HepG2 (cell line): ENCODE measurements around the gene PPP1R18. TPM values are rescaled to one million over a fixed set of nuclear protein-coding genes. Genes with fewer than 3 reads are reported as not detected.

ENCODE experiments used
- ATAC-seq: fragments of 200-7000 bp; cut with Tn5 transposase; 3 replicates; pipeline ENCODE4 v1.9.1; 2020; ENCODE audit warnings: mild to moderate bottlenecking, moderate library complexity
- BruUV-seq: library from RNA; stranded (reverse); fragments of 400-500 nt; replicated peaks from 2 replicates; lab custom pipeline; 2021; lab: Mats Ljungman, UMichigan
- CTCF ChIA-PET: fragments of 300-600 bp; formaldehyde crosslinking; extraction: SDS; loops from one replicate; lab custom pipeline; 2021; ENCODE audit warnings: low total read pairs, inconsistent platforms, low intra/inter-chr PET ratio; lab: Yijun Ruan, JAX
- POLR2A ChIA-PET: fragments of 350-600 bp; sonication (Branson Sonifier 250); formaldehyde crosslinking; loops from one replicate; lab custom pipeline; 2020; ENCODE audit warnings: antibody characterized with exemption, inconsistent platforms; lab: Yijun Ruan, JAX
- DNase-seq: peaks from one replicate; pipeline ENCODE4 v3.0.0-alpha.2; 2015; ENCODE audit warnings: low spot score
- FAIRE-seq: peaks from 3 replicates; lab custom pipeline; 2011; peaks lifted over from hg19 to GRCh38; lab: Jason Lieb, UNC
- H2AFZ ChIP-seq: one replicate; pipeline ENCODE4 v1.6.1; 2011; ENCODE audit warnings: low read length, inconsistent platforms
- H3K27ac ChIP-seq: fragments of 300-600 bp; 3 replicates; pipeline ENCODE4 v1.8.0; 2011; ENCODE audit warnings: mixed run types, mild to moderate bottlenecking, mixed read lengths, low read length, inconsistent platforms; ENCODE audit not compliant: insufficient read depth; ENCODE audit errors: extremely low read length
- H3K27me3 ChIP-seq, 2 experiments: fragments of 200-600 bp in 1 of 2; 2 replicates in 1 of 2; 3 replicates in 1 of 2; pipeline versions ENCODE4 v1.6.0 to v1.8.0; 2011; ENCODE audit warnings: low read length in 2 of 2, mild to moderate bottlenecking in 2 of 2, moderate library complexity in 2 of 2, inconsistent platforms in 1 of 2; ENCODE audit not compliant: insufficient read depth in 2 of 2, control insufficient read depth in 1 of 2
- H3K36me3 ChIP-seq, 2 experiments: fragments of 200-600 bp in 1 of 2; replicated peaks in 1 of 2; 2 replicates in 1 of 2; 3 replicates in 1 of 2; pipeline versions ENCODE4 v1.5.1 to v1.8.0; 2011; ENCODE audit warnings: low read length in 2 of 2, inconsistent platforms in 1 of 2; ENCODE audit not compliant: insufficient read depth in 2 of 2, control insufficient read depth in 1 of 2
- H3K4me1 ChIP-seq: 2 replicates; pipeline ENCODE4 v1.5.1; 2012; ENCODE audit warnings: low read length, inconsistent platforms; ENCODE audit not compliant: insufficient read depth
- H3K4me2 ChIP-seq: 2 replicates; pipeline ENCODE4 v1.6.0; 2011; ENCODE audit warnings: low read depth, low read length, inconsistent platforms
- H3K4me3 ChIP-seq, 3 experiments: fragments of 200-600 bp in 1 of 3; sonication (generic), shearing (Covaris generic) in 1 of 3; replicated peaks in 1 of 3; 2 replicates each; pipeline ENCODE4 v1.5.1; 2011 to 2016; ENCODE audit warnings: low read length in 3 of 3, inconsistent platforms in 2 of 3, low read depth in 2 of 3, mild to moderate bottlenecking in 2 of 3, control low read depth in 1 of 3, mixed read lengths in 1 of 3; ENCODE audit not compliant: insufficient read depth in 1 of 3
- H3K79me2 ChIP-seq: one replicate; pipeline ENCODE4 v1.6.1; 2011; ENCODE audit warnings: low read length, inconsistent platforms; ENCODE audit not compliant: insufficient read depth
- H3K9ac ChIP-seq: 2 replicates; pipeline ENCODE4 v1.6.0; 2011; ENCODE audit warnings: mild to moderate bottlenecking, low read depth, low read length, inconsistent platforms; ENCODE audit not compliant: insufficient read depth
- H3K9me3 ChIP-seq: 2 replicates; pipeline ENCODE4 v1.5.1; 2012; ENCODE audit warnings: mild to moderate bottlenecking, low read length
- H4K20me1 ChIP-seq: 2 replicates; pipeline ENCODE4 v1.6.0; 2011; ENCODE audit warnings: inconsistent platforms, mild to moderate bottlenecking, low read length, moderate library complexity; ENCODE audit not compliant: insufficient read depth
- MYC ChIP-seq: sonication (generic); formaldehyde crosslinking; IDR thresholded peaks from 2 replicates; pipeline ENCODE4 v1.9.0; 2021; ENCODE audit warnings: missing genetic modification reagents, borderline replicate concordance
- RFX3 ChIP-seq: IDR thresholded peaks from 2 replicates; pipeline ENCODE4 v1.6.1; 2016; ENCODE audit warnings: missing biosample characterization, missing genetic modification reagents
- SALL2 ChIP-seq: sonication (generic); formaldehyde crosslinking; IDR thresholded peaks from 2 replicates; pipeline ENCODE4 v1.8.1; 2023; ENCODE audit warnings: mild to moderate bottlenecking, missing genetic modification reagents, inconsistent platforms
- ZBTB7B ChIP-seq: sonication (generic); formaldehyde crosslinking; IDR thresholded peaks from 2 replicates; pipeline ENCODE4 v1.4.0; 2020; ENCODE audit warnings: missing genetic modification reagents
- ZFP62 ChIP-seq: sonication (generic); formaldehyde crosslinking; IDR thresholded peaks from 2 replicates; pipeline ENCODE4 v1.4.0; 2020; ENCODE audit warnings: missing genetic modification reagents
- ZNF496 ChIP-seq: sonication (generic); formaldehyde crosslinking; IDR thresholded peaks from 2 replicates; pipeline ENCODE4 v1.8.1; 2023; ENCODE audit warnings: mild to moderate bottlenecking, moderate library complexity, missing genetic modification reagents; ENCODE audit not compliant: insufficient replicate concordance
- ZNF766 ChIP-seq: sonication (generic); formaldehyde crosslinking; IDR thresholded peaks from 2 replicates; pipeline ENCODE4 v1.5.0; 2020; ENCODE audit warnings: missing genetic modification reagents, borderline replicate concordance
- WGBS: methylation state at CpG from one replicate; pipeline ENCODE4 v1.1.6; 2017; ENCODE audit warnings: low lambda C conversion rate; 5-methylcytosine and 5-hydroxymethylcytosine counted together
- in situ Hi-C: cut with HindIII; loops from 2 replicates; pipeline ENCODE4 v1.10.0; 2017; ENCODE audit warnings: low pct_unique_long_range_greater_than_20kb; ENCODE audit not compliant: extremely low pct_ligation_motif_present
- intact Hi-C: fragments of 100-400 bp; cut with micrococcal nuclease; formaldehyde crosslinking; loops from one replicate; pipeline ENCODE4 v1.10.0; 2022; ENCODE audit not compliant: unreplicated experiment
- polyA plus RNA-seq, 8 experiments: library from polyadenylated mRNA; depleted of rRNA in 3 of 8; stranded (reverse) in 7 of 8; unstranded in 1 of 8; fragments of >200 nt; fragmentation: Illumina TruSeq in 4 of 8; extraction: Trizol in 4 of 8; gene quantifications; 2 replicates each; pipeline versions ENCODE4 v1.2.1 to v1.2.3, GENCODE V29; 2011 to 2016; ENCODE audit warnings: low read depth in 4 of 8, missing spikeins in 1 of 8, mixed read lengths in 1 of 8; ENCODE audit not compliant: insufficient read depth in 1 of 8
- total RNA-seq, 5 experiments: library from RNA; depleted of rRNA; stranded (reverse); fragments of >200 nt; fragmentation: Illumina TruSeq; extraction: Trizol; gene quantifications; 2 replicates each; pipeline ENCODE4 v1.2.3, GENCODE V29; 2016; ENCODE audit warnings: low read depth in 1 of 5
- TF ChIP-seq, protein P1 (sequence below): IDR thresholded peaks from 2 replicates; pipeline ENCODE4 v1.6.1; 2016
- TF ChIP-seq, protein P2 (sequence below): sonication (generic); formaldehyde crosslinking; IDR thresholded peaks from 2 replicates; pipeline ENCODE4 v1.4.0; 2020; ENCODE audit warnings: missing genetic modification reagents

Gene PPP1R18
- total and polyA plus RNA-seq, 2 of the 13 experiments (the other 11 are each of a cell fraction or from before 2014, with no cell fraction given): 4.9 to 9.2 TPM

DNA sequence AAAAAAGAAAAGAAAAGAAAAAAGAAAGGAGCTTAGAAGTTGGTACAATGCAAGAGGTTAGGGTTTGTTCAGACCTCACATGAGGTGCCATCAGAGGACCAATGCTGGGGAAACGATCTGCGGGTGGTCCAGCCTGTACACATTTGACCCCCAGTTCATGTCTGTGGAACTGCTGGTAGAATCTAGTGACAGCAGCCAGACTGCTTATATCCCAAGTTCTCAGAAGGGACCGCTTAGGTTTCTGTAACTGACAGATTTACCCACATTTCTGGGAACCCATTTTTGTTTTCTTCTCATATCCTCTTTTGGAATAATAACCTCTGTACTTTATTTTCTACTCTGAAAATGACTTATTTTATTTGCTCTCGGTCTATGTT is 4.7 kb downstream of the PPP1R18 start:
- no peaks in the 10 kb centered on the region for H3K36me3 ChIP-seq
- no peak for TF ChIP-seq RFX3 (CRISPR knock-in tag)
- TF ChIP-seq, protein P1, sequence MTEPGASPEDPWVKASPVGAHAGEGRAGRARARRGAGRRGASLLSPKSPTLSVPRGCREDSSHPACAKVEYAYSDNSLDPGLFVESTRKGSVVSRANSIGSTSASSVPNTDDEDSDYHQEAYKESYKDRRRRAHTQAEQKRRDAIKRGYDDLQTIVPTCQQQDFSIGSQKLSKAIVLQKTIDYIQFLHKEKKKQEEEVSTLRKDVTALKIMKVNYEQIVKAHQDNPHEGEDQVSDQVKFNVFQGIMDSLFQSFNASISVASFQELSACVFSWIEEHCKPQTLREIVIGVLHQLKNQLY (CRISPR knock-in tag): no peak
- TF ChIP-seq, protein P2, sequence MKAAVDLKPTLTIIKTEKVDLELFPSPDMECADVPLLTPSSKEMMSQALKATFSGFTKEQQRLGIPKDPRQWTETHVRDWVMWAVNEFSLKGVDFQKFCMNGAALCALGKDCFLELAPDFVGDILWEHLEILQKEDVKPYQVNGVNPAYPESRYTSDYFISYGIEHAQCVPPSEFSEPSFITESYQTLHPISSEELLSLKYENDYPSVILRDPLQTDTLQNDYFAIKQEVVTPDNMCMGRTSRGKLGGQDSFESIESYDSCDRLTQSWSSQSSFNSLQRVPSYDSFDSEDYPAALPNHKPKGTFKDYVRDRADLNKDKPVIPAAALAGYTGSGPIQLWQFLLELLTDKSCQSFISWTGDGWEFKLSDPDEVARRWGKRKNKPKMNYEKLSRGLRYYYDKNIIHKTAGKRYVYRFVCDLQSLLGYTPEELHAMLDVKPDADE (CRISPR knock-in tag): no peak
- no peak for TF ChIP-seq ZNF766 (CRISPR knock-in tag)
- no peak for TF ChIP-seq ZNF496 (CRISPR knock-in tag)
- TF ChIP-seq SALL2 (CRISPR knock-in tag): no peak
- TF ChIP-seq MYC (CRISPR knock-in tag): no peak
- no peak for TF ChIP-seq ZBTB7B (CRISPR knock-in tag)
- no peak for TF ChIP-seq ZFP62 (CRISPR knock-in tag)
- TF ChIP-seq, all 625 proteins: peak for 0
- H2AFZ ChIP-seq: no peak overlapping the region
- H3K79me2 ChIP-seq: no peaks in the 10 kb centered on the region
- FAIRE-seq: no peak
- H3K4me3 ChIP-seq: no peak overlapping the region
- peaks cover 61% of the 10 kb centered on the region for H3K4me1 ChIP-seq
- POLR2A ChIA-PET: interaction anchor here (1.0 to 4.7 kb wide), 8 partner anchors 9 to 101 kb away, joined by 3 to 92 read pairs (median 6); partner anchors contain the start of genes DHX16, MDC1, MRPS18B and NRM
- H3K9ac ChIP-seq: no peak overlapping the region
- H3K27ac ChIP-seq: no peak overlapping the region
- H3K9me3 ChIP-seq: no peaks in the 10 kb centered on the region
- H3K4me2 ChIP-seq: no peak overlapping the region
- no peak for ATAC-seq
- in situ Hi-C loops: loop anchor here (25.0 kb wide), 1 partner anchor 406 kb away; no protein-coding TSS in a partner anchor
- no TSS peak for BruUV-seq
- WGBS: 94% methylated on average over 4 of the region's 4 CpGs
- intact Hi-C loops: no loop called here
- H4K20me1 ChIP-seq: no peaks in the 10 kb centered on the region
- DNase-seq: no peak
- H3K27me3 ChIP-seq: no peaks in the 10 kb centered on the region
- CTCF ChIA-PET: interaction anchor here (1.1 to 3.5 kb wide), 2 partner anchors 39 to 41 kb away, joined by 4 to 11 read pairs; no protein-coding TSS in a partner anchor
